Pancreas (tissue), 10 donors: Measurements from ENCODE around the gene DNM3. TPM values are rescaled to one million over a fixed set of nuclear protein-coding genes. Genes with fewer than 3 reads are reported as not detected.

Experiments used
- ATAC-seq, 4 donors: fragments of 200-7000 bp; cut with Tn5 transposase; one replicate each; pipeline versions ENCODE4 v1.8.0 to v1.9.1; 2020; ENCODE audit warnings: mild to moderate bottlenecking in 4 of 4, moderate library complexity in 4 of 4
- DNase-seq, 6 donors: peaks; one replicate each; pipeline ENCODE4 v3.0.0-alpha.2; 2020
- FAIRE-seq: peaks from 2 replicates; lab custom pipeline; 2012; peaks lifted over from hg19 to GRCh38; lab: Jason Lieb, UNC
- H3K27ac ChIP-seq, 4 donors: fragments of 200-600 bp; sonication (generic); 1 replicate in 3 of 4; 2 replicates in 1 of 4; pipeline versions ENCODE4 v1.5.0 to v1.8.0; 2020
- H3K27me3 ChIP-seq, 4 donors: fragments of 200-600 bp; one replicate each; pipeline ENCODE4 v1.8.0; 2021
- H3K36me3 ChIP-seq, 3 donors: fragments of 200-600 bp; sonication (generic) in 1 of 3; one replicate each; pipeline versions ENCODE4 v1.5.0 to v1.8.0; 2020 to 2021
- H3K4me1 ChIP-seq, 3 donors: fragments of 200-600 bp; one replicate each; pipeline ENCODE4 v1.8.0; 2021
- H3K4me3 ChIP-seq, 4 donors: fragments of 200-600 bp; sonication (generic) in 2 of 4; one replicate each; pipeline versions ENCODE4 v1.5.0 to v1.8.0; 2020 to 2021
- H3K9me3 ChIP-seq, 4 donors: fragments of 200-600 bp; one replicate each; pipeline ENCODE4 v1.8.0; 2021
- CTCF ChIP-seq, 4 donors: fragments of 200-600 bp; sonication (generic) in 3 of 4; IDR thresholded peaks; one replicate each; pipeline versions ENCODE4 v1.5.0 to v1.8.0; 2021; ENCODE audit warnings: antibody characterized with exemption in 4 of 4
- WGBS, 2 donors: extraction: QIAGEN DNeasy Blood & Tissue Kit; methylation state at CpG; one replicate each; pipeline ENCODE4 v1.1.7; 2013; 5-methylcytosine and 5-hydroxymethylcytosine counted together
- intact Hi-C, 3 donors: fragments of 100-400 bp; cut with DNase I; formaldehyde crosslinking; loops; one replicate each; pipeline versions ENCODE4 v1.11.1 to v1.14.2; 2022
- polyA plus RNA-seq, 2 donors: library from polyadenylated mRNA; stranded (reverse); fragments of 200-250 nt; gene quantifications; one replicate each; pipeline ENCODE4 v1.2.3, GENCODE V29; 2013
- total RNA-seq, 6 donors: library from RNA; stranded (reverse); fragmentation: NEBNext Ultra II Directional in 4 of 6; extraction: Animal tissue kit (Norgen Biotek cat#: 25700) in 4 of 6; gene quantifications; one replicate each; pipeline versions ENCODE4 v1.2.1 to v1.2.4, GENCODE V29; 2021 to 2023
- donor health status: healthy with polysubstance abuse.
- donor health status: DM: no; HTN: no; CAD: no; lungs with moderate emphysema.
- donor health status: DM: no; HTN: no; CAD: no.
- donor health status: control.
- donor health status: control.
- donor health status: Bipolar disorder and iron deficiency.
- donor health status: DM: yes; HTN: yes; CAD: no.
- donor health status: DM: no; HTN: no; CAD: no.
- donor health status: DM: no; HTN: no; CAD: no.
- donor health status: DM: yes; HTN: yes; CAD: no.

The DNM3 gene
- total and polyA plus RNA-seq, 8 donors = 0.40 to 1.3 (median 0.78) TPM

- Histone ChIP-seq H3K9me3 (no peaks in the 10 kb centered on the region), H3K4me3 (no peak overlapping the region), H3K27me3 (no peaks in the 10 kb centered on the region), H3K4me1 (peaks cover 0 to 9% (median 0%) of the 10 kb centered on the region in 3 donors), H3K27ac (no peak overlapping the region), H3K36me3 (no peaks in the 10 kb centered on the region)
- intact Hi-C loops = no loop called here
- FAIRE-seq (no peak), ATAC-seq (no peak), DNase-seq (no peak)
- TF ChIP-seq CTCF (IDR thresholded peaks at IDR 0.05) = no peak
- 93 to 94% methylated on average over 1 of the region's 1 CpG for WGBS, 2 donors
Observed at GRCh38 chr1:172251486-172251885, 410.2 kb downstream of the DNM3 start.

- no peaks in the 10 kb centered on the region for H3K9me3 ChIP-seq
- FAIRE-seq (no peak), DNase-seq (no peak), ATAC-seq (no peak)
- intact Hi-C loops = no loop called here
- no peak overlapping the region for H3K27ac ChIP-seq
- no peaks in the 10 kb centered on the region for H3K36me3 ChIP-seq
- no peaks in the 10 kb centered on the region for H3K27me3 ChIP-seq
- H3K4me1 ChIP-seq = peaks cover 0 to 9% (median 0%) of the 10 kb centered on the region in 3 donors
- H3K4me3 ChIP-seq = no peak overlapping the region
- WGBS, 2 donors = 88 to 94% methylated on average over 4 of the region's 4 CpGs
- TF ChIP-seq CTCF (IDR thresholded peaks at IDR 0.05) = no peak
Observed at GRCh38 chr1:172252321-172252720, 411.0 kb downstream of the DNM3 start.

- WGBS, 2 donors = 83 to 84% methylated on average over 2 of the region's 2 CpGs
- TF ChIP-seq CTCF (IDR thresholded peaks at IDR 0.05) = no peak
- intact Hi-C loops = no loop called here
- no peaks in the 10 kb centered on the region for H3K9me3 ChIP-seq
- peaks cover 0 to 9% (median 0%) of the 10 kb centered on the region in 3 donors for H3K4me1 ChIP-seq
- H3K4me3 ChIP-seq = no peak overlapping the region
- DNase-seq (no peak), FAIRE-seq (no peak), ATAC-seq (peak in 1 of 4 donors; percentile 42)
- no peaks in the 10 kb centered on the region for H3K36me3 ChIP-seq
- no peak overlapping the region for H3K27ac ChIP-seq
- no peaks in the 10 kb centered on the region for H3K27me3 ChIP-seq
Observed at GRCh38 chr1:172252958-172253357, 411.7 kb downstream of the DNM3 start.

- intact Hi-C loops = no loop called here
- DNase-seq (no peak), FAIRE-seq (no peak), ATAC-seq (peak in 1 of 4 donors; percentile 63)
- H3K9me3 ChIP-seq = no peaks in the 10 kb centered on the region
- TF ChIP-seq CTCF (IDR thresholded peaks at IDR 0.05) = no peak
- WGBS, 2 donors = 80 to 91% methylated on average over 3 of the region's 3 CpGs
- no peak overlapping the region for H3K4me3 ChIP-seq
- no peaks in the 10 kb centered on the region for H3K27me3 ChIP-seq
- peaks cover 0 to 9% (median 0%) of the 10 kb centered on the region in 3 donors for H3K4me1 ChIP-seq
- H3K36me3 ChIP-seq = no peaks in the 10 kb centered on the region
- no peak overlapping the region for H3K27ac ChIP-seq
Observed at GRCh38 chr1:172254521-172255222, 413.4 kb downstream of the DNM3 start.

- intact Hi-C loops = no loop called here
- no peak for TF ChIP-seq CTCF (IDR thresholded peaks at IDR 0.05)
- Histone ChIP-seq H3K27ac (no peak overlapping the region), H3K4me3 (no peak overlapping the region), H3K9me3 (no peaks in the 10 kb centered on the region), H3K36me3 (no peaks in the 10 kb centered on the region), H3K27me3 (no peaks in the 10 kb centered on the region), H3K4me1 (peaks cover 0 to 9% (median 0%) of the 10 kb centered on the region in 3 donors)
- ATAC-seq (peak in 1 of 4 donors; percentile 25), FAIRE-seq (no peak), DNase-seq (no peak)
Observed at GRCh38 chr1:172255223-172255560, 413.9 kb downstream of the DNM3 start.
